Activated T-helper 1 cell treated with Interleukin-2 at 50 U/mL for 16 hours (primary cell): ENCODE measurements around the gene AURKAIP1.
"Not testable (repeated sequence)": the region's sequence is repeated elsewhere in the genome, so short reads cannot be mapped to it uniquely, and the experiment has no call there.

Experiments used
- DNase-seq: peaks from one replicate; pipeline ENCODE4 v3.0.0-alpha.2; 2020; ENCODE audit warnings: low read depth

The AURKAIP1 gene

GRCh38 chr1:1374929-1375662, at the start of gene AURKAIP1:
Gene AURKAIP1 (minus strand): TSS chr1:1375207. CDS start chr1:1374756, 451 bp downstream.
- DNase-seq = peak; percentile 92

GRCh38 chr1:1424707-1425106, 49.7 kb upstream of the AURKAIP1 start:
- DNase-seq = no peak

- no peak for DNase-seq
Observed at GRCh38 chr1:1423245-1423597, 48.2 kb upstream of the AURKAIP1 start.

- no peak for DNase-seq
Observed at GRCh38 chr1:1422465-1423244, 47.6 kb upstream of the AURKAIP1 start.

- DNase-seq = no peak
Observed at GRCh38 chr1:1421907-1422464, 47.0 kb upstream of the AURKAIP1 start.

- DNase-seq = no peak
Observed at GRCh38 chr1:1421147-1421906, 46.3 kb upstream of the AURKAIP1 start, which contains the start of gene ANKRD65. Gene ANKRD65 (minus strand): TSS chr1:1421276. CDS start chr1:1421005, 271 bp downstream.

GRCh38 chr1:1420654-1421141, 45.7 kb upstream of the AURKAIP1 start:
- DNase-seq = no peak

GRCh38 chr1:1419813-1420653, 45.0 kb upstream of the AURKAIP1 start:
- DNase-seq = no peak

GRCh38 chr1:1419363-1419812, 44.4 kb upstream of the AURKAIP1 start:
- no peak for DNase-seq

- DNase-seq = no peak
Observed at GRCh38 chr1:1418464-1419362, 43.7 kb upstream of the AURKAIP1 start.

GRCh38 chr1:1417825-1418463, 42.9 kb upstream of the AURKAIP1 start:
- not testable (repeated sequence) for DNase-seq

- not testable (repeated sequence) for DNase-seq
Observed at GRCh38 chr1:1417396-1417795, 42.4 kb upstream of the AURKAIP1 start.

GRCh38 chr1:1415751-1416150, 40.7 kb upstream of the AURKAIP1 start:
- DNase-seq = no peak

- DNase-seq = not testable (repeated sequence)
Observed at GRCh38 chr1:1412311-1412902, 37.4 kb upstream of the AURKAIP1 start.

GRCh38 chr1:1411626-1412025, 36.6 kb upstream of the AURKAIP1 start:
- DNase-seq = no peak

GRCh38 chr1:1410238-1410637, 35.2 kb upstream of the AURKAIP1 start:
- DNase-seq = not testable (repeated sequence)

- no peak for DNase-seq
Observed at GRCh38 chr1:1407636-1408318, 32.8 kb upstream of the AURKAIP1 start.
